ENCODE data around the gene NYAP2. TPM values are rescaled to one million over a fixed set of nuclear protein-coding genes. Genes with fewer than 3 reads are reported as not detected.

Gene NYAP2
- total RNA-seq, 2 experiments from 2014 or later, result 0.09 TPM; not detected in 1

- Histone ChIP-seq H3K4me2 (ENCODE audit: low read length) (no peak overlapping the region), H2AFZ (ENCODE audit: low read length) (no peak overlapping the region), H4K20me1 (ENCODE audit: insufficient read depth, low read length) (no peaks in the 10 kb centered on the region), H3K9me2 (ENCODE audit: insufficient read depth, low read length) (no peaks in the 10 kb centered on the region), H3K27ac (ENCODE audit: low read depth, low read length, poor library complexity, severe bottlenecking) (no peak overlapping the region), H3K4me3 (ENCODE audit: low read depth, low read length, poor library complexity, severe bottlenecking) (no peak overlapping the region), H3K9me3 (ENCODE audit: low read length) (no peaks in the 10 kb centered on the region), H3K36me3 (ENCODE audit: insufficient read depth, low read length) (no peaks in the 10 kb centered on the region), H3K4me1 (ENCODE audit: insufficient read depth, low read length, poor library complexity, severe bottlenecking) (no peaks in the 10 kb centered on the region), H3K79me2 (ENCODE audit: insufficient read depth, low read depth, low read length) (no peaks in the 10 kb centered on the region)
- POLR2A ChIA-PET, result no interaction called here
- BruUV-seq (replicated peaks), result no TSS peak
- intact Hi-C loops (cut with micrococcal nuclease; ENCODE audit: unreplicated experiment), result no loop called here
- TF ChIP-seq EZH2phosphoT487 (IDR thresholded peaks at IDR 0.05; ENCODE audit: borderline replicate concordance, low read depth, low read length), result no peak
- no peak for TF ChIP-seq CTCF (conservative IDR thresholded peaks at IDR 0.05; ENCODE audit: low read length)
- CTCF ChIA-PET (ENCODE audit: unreplicated experiment), result no interaction called here
- no peak for DNase-seq (ENCODE audit: low spot score)
Observed at GRCh38 chr2:225637259-225637658, 237.7 kb downstream of the NYAP2 start.

DNA sequence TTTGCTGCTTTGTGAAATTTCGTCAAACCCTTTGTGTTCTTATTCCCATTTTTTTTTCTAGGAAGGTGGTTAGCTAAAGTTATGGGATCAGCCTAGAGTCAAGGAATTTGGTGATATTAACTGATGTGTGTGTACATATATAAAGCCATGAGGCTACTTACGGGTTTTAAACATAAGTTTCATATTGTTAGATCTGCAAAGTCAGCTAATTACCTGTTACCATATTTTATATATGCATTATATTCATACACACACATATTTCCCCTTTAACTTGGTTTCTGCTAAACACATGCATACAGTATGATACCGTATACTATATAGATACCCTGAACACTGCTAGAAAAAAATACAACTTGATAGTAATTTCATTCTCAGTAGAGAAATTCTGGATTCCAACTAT lies 241.0 kb downstream of the NYAP2 start:
- DNase-seq (ENCODE audit: low spot score), result no peak
- CTCF ChIA-PET (ENCODE audit: unreplicated experiment), result no interaction called here
- TF ChIP-seq EZH2phosphoT487 (IDR thresholded peaks at IDR 0.05; ENCODE audit: borderline replicate concordance, low read depth, low read length), result no peak
- TF ChIP-seq CTCF (conservative IDR thresholded peaks at IDR 0.05; ENCODE audit: low read length), result no peak

DNA sequence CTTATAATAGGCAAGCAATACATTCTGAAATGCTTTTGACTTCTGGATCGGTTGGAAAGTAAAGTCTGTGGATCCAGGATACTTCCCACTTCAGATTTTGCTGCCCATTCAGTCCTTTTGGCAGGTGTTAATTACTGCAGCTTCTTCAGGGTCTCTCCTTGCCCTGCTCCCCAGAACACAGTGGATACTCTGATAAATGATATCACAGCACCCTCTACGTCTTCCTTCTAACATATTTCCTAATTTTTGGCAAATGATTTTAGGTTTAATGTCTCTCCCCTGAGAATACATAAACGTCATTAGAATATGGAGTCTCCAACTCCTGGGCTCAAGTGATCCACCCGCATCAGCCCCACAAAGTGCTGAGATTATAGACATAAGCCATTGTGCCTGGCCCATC lies 249.8 kb downstream of the NYAP2 start:
- CTCF ChIA-PET (ENCODE audit: unreplicated experiment), result no interaction called here
- H3K79me2 ChIP-seq (ENCODE audit: insufficient read depth, low read depth, low read length), result no peaks in the 10 kb centered on the region
- H2AFZ ChIP-seq (ENCODE audit: low read length), result no peak overlapping the region
- DNase-seq (ENCODE audit: low spot score), result no peak
- H3K9me2 ChIP-seq (ENCODE audit: insufficient read depth, low read length), result no peaks in the 10 kb centered on the region
- POLR2A ChIA-PET, result interaction anchor here (0.7 to 1.9 kb wide), 2 partner anchors 24 to 58 kb away, joined by 3 to 7 read pairs; no protein-coding TSS in a partner anchor
- H3K4me1 ChIP-seq (ENCODE audit: insufficient read depth, low read length, poor library complexity, severe bottlenecking), result no peaks in the 10 kb centered on the region
- no peaks in the 10 kb centered on the region for H3K9me3 ChIP-seq (ENCODE audit: low read length)
- intact Hi-C loops (cut with micrococcal nuclease; ENCODE audit: unreplicated experiment), result no loop called here
- H4K20me1 ChIP-seq (ENCODE audit: insufficient read depth, low read length), result no peaks in the 10 kb centered on the region
- no peak overlapping the region for H3K4me3 ChIP-seq (ENCODE audit: low read depth, low read length, poor library complexity, severe bottlenecking)
- no peak overlapping the region for H3K4me2 ChIP-seq (ENCODE audit: low read length)
- BruUV-seq (replicated peaks), result no TSS peak
- no peak for TF ChIP-seq EZH2phosphoT487 (IDR thresholded peaks at IDR 0.05; ENCODE audit: borderline replicate concordance, low read depth, low read length)
- TF ChIP-seq CTCF (conservative IDR thresholded peaks at IDR 0.05; ENCODE audit: low read length), result no peak
- no peaks in the 10 kb centered on the region for H3K36me3 ChIP-seq (ENCODE audit: insufficient read depth, low read length)
- no peak overlapping the region for H3K27ac ChIP-seq (ENCODE audit: low read depth, low read length, poor library complexity, severe bottlenecking)

More for the DNA sequence above, 241.0 kb downstream of the NYAP2 start:
- Histone ChIP-seq H3K4me3 (ENCODE audit: low read depth, low read length, poor library complexity, severe bottlenecking) (no peak overlapping the region), H3K9me3 (ENCODE audit: low read length) (no peaks in the 10 kb centered on the region), H3K36me3 (ENCODE audit: insufficient read depth, low read length) (no peaks in the 10 kb centered on the region), H3K79me2 (ENCODE audit: insufficient read depth, low read depth, low read length) (no peaks in the 10 kb centered on the region), H3K4me2 (ENCODE audit: low read length) (no peak overlapping the region), H3K4me1 (ENCODE audit: insufficient read depth, low read length, poor library complexity, severe bottlenecking) (no peaks in the 10 kb centered on the region), H2AFZ (ENCODE audit: low read length) (no peak overlapping the region), H4K20me1 (ENCODE audit: insufficient read depth, low read length) (no peaks in the 10 kb centered on the region), H3K27ac (ENCODE audit: low read depth, low read length, poor library complexity, severe bottlenecking) (no peak overlapping the region), H3K9me2 (ENCODE audit: insufficient read depth, low read length) (no peaks in the 10 kb centered on the region)
- intact Hi-C loops (cut with micrococcal nuclease; ENCODE audit: unreplicated experiment), result no loop called here
- POLR2A ChIA-PET, result no interaction called here
- BruUV-seq (replicated peaks), result no TSS peak

All from OCI-LY7 (cell line).